ENCODE measurements around the gene PRSS27.
A peak's percentile ranks its signal among the peaks of the same experiment; 100 is the strongest.
"Not testable (repeated sequence)": the region's sequence is repeated elsewhere in the genome, so short reads cannot be mapped to it uniquely, and the experiment has no call there.

DNA sequence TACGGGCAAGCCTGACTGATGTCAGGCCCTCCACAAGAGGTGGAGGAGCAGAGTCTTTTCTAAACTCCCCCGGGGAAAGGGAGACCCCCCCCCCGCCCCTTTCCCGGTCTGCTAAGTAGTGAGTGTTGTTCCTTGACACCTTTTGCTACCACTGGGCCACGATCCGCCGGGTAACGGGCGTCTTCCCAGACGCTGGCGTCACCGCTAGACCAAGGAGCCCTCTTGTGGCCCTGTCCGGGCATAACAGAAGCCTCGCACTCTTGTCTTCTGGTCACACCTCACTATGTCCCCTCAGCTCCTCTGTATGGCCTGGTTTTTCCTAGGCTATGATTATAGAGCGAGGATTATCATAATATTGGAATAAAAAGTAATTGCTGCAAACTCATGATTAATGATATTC is 50.0 kb downstream of the PRSS27 start:
- not testable (repeated sequence) for TF ChIP-seq CEBPB (IDR thresholded peaks at IDR 0.05; ENCODE audit: low read depth, low read length)
- TF ChIP-seq, protein P1, sequence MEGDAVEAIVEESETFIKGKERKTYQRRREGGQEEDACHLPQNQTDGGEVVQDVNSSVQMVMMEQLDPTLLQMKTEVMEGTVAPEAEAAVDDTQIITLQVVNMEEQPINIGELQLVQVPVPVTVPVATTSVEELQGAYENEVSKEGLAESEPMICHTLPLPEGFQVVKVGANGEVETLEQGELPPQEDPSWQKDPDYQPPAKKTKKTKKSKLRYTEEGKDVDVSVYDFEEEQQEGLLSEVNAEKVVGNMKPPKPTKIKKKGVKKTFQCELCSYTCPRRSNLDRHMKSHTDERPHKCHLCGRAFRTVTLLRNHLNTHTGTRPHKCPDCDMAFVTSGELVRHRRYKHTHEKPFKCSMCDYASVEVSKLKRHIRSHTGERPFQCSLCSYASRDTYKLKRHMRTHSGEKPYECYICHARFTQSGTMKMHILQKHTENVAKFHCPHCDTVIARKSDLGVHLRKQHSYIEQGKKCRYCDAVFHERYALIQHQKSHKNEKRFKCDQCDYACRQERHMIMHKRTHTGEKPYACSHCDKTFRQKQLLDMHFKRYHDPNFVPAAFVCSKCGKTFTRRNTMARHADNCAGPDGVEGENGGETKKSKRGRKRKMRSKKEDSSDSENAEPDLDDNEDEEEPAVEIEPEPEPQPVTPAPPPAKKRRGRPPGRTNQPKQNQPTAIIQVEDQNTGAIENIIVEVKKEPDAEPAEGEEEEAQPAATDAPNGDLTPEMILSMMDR (conservative IDR thresholded peaks at IDR 0.05; ENCODE audit: low read depth, low read length) = peak; percentile 59
